PC-3 (cell line): ENCODE measurements around the gene DNAH17. TPM values are rescaled to one million over a fixed set of nuclear protein-coding genes. Genes with fewer than 3 reads are reported as not detected.

ENCODE experiments used
- ATAC-seq: fragments of 200-7000 bp; cut with Tn5 transposase; 2 replicates; pipeline ENCODE4 v1.9.1; 2020; ENCODE audit warnings: mild to moderate bottlenecking, moderate library complexity
- BruUV-seq: library from RNA; stranded (reverse); fragments of 400-500 nt; replicated peaks from 2 replicates; lab custom pipeline; 2021; lab: Mats Ljungman, UMichigan
- CTCF ChIA-PET: fragments of 300-600 bp; sonication (Branson Sonifier 250); formaldehyde crosslinking; loops from one replicate; lab custom pipeline; 2022; ENCODE audit warnings: antibody characterized with exemption; lab: Charles Lee
- POLR2A ChIA-PET: fragments of 300-600 bp; sonication (Branson Sonifier 250); formaldehyde crosslinking; loops from one replicate; lab custom pipeline; 2022; ENCODE audit warnings: antibody characterized with exemption; ENCODE audit not compliant: unreplicated experiment; lab: Charles Lee
- DNase-seq: peaks from one replicate; pipeline ENCODE4 v3.0.0-alpha.2; 2015
- H2AFZ ChIP-seq: fragments of 300-600 bp; sonication (generic); 2 replicates; pipeline ENCODE4 v1.6.0; 2016; ENCODE audit warnings: antibody characterized with exemption, low read length
- H3F3A ChIP-seq: fragments of 300-600 bp; sonication (generic); one replicate; pipeline ENCODE4 v1.6.0; 2017; ENCODE audit warnings: antibody characterized with exemption, low read length, control low read depth, mild to moderate bottlenecking; ENCODE audit not compliant: unreplicated experiment
- H3K27ac ChIP-seq: fragments of 300-600 bp; sonication (generic); 2 replicates; pipeline ENCODE4 v1.5.1; 2016; ENCODE audit warnings: mild to moderate bottlenecking, low read length
- H3K27me3 ChIP-seq: fragments of 300-600 bp; sonication (generic); 2 replicates; pipeline ENCODE4 v1.6.1; 2016; ENCODE audit warnings: low read length, mixed read lengths
- H3K36me3 ChIP-seq: fragments of 300-600 bp; sonication (generic); 2 replicates; pipeline ENCODE4 v1.6.1; 2016; ENCODE audit warnings: low read depth, mixed run types, low read length, mixed read lengths
- H3K4me1 ChIP-seq: fragments of 300-600 bp; sonication (generic); 2 replicates; pipeline ENCODE4 v1.5.1; 2016; ENCODE audit warnings: low read length; ENCODE audit not compliant: insufficient read depth
- H3K4me2 ChIP-seq: fragments of 300-600 bp; sonication (generic); 2 replicates; pipeline ENCODE4 v1.6.0; 2016; ENCODE audit warnings: low read length
- H3K4me3 ChIP-seq: fragments of 300-600 bp; sonication (generic); 2 replicates; pipeline ENCODE4 v1.5.1; 2016; ENCODE audit warnings: mild to moderate bottlenecking, low read length, mixed read lengths
- H3K79me2 ChIP-seq: fragments of 300-600 bp; sonication (generic); 2 replicates; pipeline ENCODE4 v1.6.1; 2017; ENCODE audit warnings: low read length, mixed read lengths
- H3K9ac ChIP-seq: fragments of 300-600 bp; sonication (generic); 2 replicates; pipeline ENCODE4 v1.6.0; 2016; ENCODE audit warnings: mild to moderate bottlenecking, low read length
- H3K9me2 ChIP-seq: fragments of 300-600 bp; sonication (generic); replicated peaks from 2 replicates; pipeline ENCODE4 v1.6.1; 2016; ENCODE audit warnings: mixed run types, low read length, mixed read lengths
- H3K9me3 ChIP-seq: fragments of 300-600 bp; sonication (generic); 2 replicates; pipeline ENCODE4 v1.6.1; 2016; ENCODE audit warnings: low read length, mixed read lengths
- H4K20me1 ChIP-seq: fragments of 300-600 bp; sonication (generic); 2 replicates; pipeline ENCODE4 v1.6.1; 2016; ENCODE audit warnings: low read length, mixed read lengths
- EZH2 ChIP-seq: fragments of 300-600 bp; sonication (generic); IDR thresholded peaks from one replicate; pipeline ENCODE4 v1.6.1; 2017; ENCODE audit warnings: antibody characterized with exemption, mild to moderate bottlenecking, low read length; ENCODE audit not compliant: unreplicated experiment
- EZH2phosphoT487 ChIP-seq: fragments of 300-600 bp; sonication (generic); IDR thresholded peaks from 2 replicates; pipeline ENCODE4 v1.6.1; 2018; ENCODE audit warnings: mild to moderate bottlenecking, antibody characterized with exemption, low read length, borderline replicate concordance
- intact Hi-C: fragments of 100-400 bp; cut with micrococcal nuclease; formaldehyde crosslinking; loops from 2 replicates; pipeline ENCODE4 v1.9.0; 2023
- total RNA-seq: library from RNA; depleted of rRNA; stranded (reverse); fragments of >200 nt; gene quantifications from 2 replicates; pipeline ENCODE4 v1.2.3, GENCODE V29; 2014
- TF ChIP-seq, protein P1 (sequence below): fragments of 300-600 bp; sonication (generic); conservative IDR thresholded peaks from 2 replicates; pipeline ENCODE4 v1.5.1; 2017; ENCODE audit warnings: antibody characterized with exemption, low read depth, mild to moderate bottlenecking, low read length

Gene DNAH17
- total RNA-seq, 1 experiment from 2014 or later: 0.04 TPM

DNA sequence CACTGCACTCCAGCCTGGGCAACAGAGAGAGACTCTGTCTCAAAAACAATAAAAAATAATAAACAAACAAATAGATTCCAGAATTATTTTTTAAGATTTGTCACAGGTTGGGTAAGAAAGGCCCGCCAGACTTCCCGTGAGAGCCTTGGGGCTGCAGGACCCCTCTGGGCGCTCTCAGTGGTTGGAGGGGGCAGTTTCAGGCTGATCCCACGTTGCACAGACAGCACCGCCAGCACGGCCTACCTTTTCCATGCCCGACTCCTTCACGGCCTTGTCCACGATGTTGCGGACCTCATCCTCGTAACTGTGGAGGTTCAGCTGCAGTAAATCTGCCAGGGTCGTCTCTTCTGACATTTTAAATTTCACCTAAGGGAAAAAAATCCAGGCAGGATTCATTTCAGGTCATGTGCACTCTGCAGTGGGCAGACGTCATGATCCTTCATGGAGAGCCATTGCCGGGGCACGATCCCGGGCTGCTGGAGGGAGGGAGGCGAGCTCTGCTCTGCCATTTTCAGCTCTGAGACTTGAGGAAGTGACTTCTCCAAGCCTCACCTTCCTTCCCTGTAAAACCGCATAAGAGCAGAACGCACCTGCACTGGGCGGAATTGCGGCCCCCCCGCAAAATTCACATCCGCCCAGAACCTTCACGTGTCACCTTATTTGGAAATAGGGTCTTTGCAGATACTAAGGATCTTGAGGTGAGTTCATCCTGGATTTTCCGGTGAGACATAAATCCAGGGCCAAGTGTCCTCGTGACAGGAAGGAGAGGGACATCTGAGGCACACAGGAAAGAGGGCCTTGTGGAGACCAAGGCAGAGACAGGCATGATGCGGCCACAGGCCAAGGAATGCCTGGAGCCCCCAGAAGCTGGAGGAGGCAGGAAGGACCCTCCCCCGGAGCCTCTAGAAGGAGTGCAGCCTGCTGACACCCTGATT is 66.8 kb downstream of the DNAH17 start:
- ATAC-seq: no peak
- DNase-seq: no peak
- POLR2A ChIA-PET: no interaction called here

GRCh38 chr17:78507526-78507925 is 69.7 kb downstream of the DNAH17 start:
- peaks cover 12% of the 10 kb centered on the region for H3K27me3 ChIP-seq
- no peak overlapping the region for H3K4me3 ChIP-seq
- no peak for ATAC-seq
- intact Hi-C loops: loop anchor here (5.0 kb wide), 1 partner anchor 85 kb away; no protein-coding TSS in a partner anchor
- no peaks in the 10 kb centered on the region for H3K36me3 ChIP-seq
- H3F3A ChIP-seq: no peaks in the 10 kb centered on the region
- ChIA-PET CTCF (no interaction called here), POLR2A (no interaction called here)
- H3K9ac ChIP-seq: no peak overlapping the region
- no peaks in the 10 kb centered on the region for H4K20me1 ChIP-seq
- H2AFZ ChIP-seq: no peak overlapping the region
- DNase-seq: no peak
- H3K9me2 ChIP-seq: no peaks in the 10 kb centered on the region
- H3K4me1 ChIP-seq: peaks cover 10% of the 10 kb centered on the region
- no peaks in the 10 kb centered on the region for H3K79me2 ChIP-seq
- no peak for TF ChIP-seq EZH2
- TF ChIP-seq EZH2phosphoT487: no peak
- TF ChIP-seq, protein P1, sequence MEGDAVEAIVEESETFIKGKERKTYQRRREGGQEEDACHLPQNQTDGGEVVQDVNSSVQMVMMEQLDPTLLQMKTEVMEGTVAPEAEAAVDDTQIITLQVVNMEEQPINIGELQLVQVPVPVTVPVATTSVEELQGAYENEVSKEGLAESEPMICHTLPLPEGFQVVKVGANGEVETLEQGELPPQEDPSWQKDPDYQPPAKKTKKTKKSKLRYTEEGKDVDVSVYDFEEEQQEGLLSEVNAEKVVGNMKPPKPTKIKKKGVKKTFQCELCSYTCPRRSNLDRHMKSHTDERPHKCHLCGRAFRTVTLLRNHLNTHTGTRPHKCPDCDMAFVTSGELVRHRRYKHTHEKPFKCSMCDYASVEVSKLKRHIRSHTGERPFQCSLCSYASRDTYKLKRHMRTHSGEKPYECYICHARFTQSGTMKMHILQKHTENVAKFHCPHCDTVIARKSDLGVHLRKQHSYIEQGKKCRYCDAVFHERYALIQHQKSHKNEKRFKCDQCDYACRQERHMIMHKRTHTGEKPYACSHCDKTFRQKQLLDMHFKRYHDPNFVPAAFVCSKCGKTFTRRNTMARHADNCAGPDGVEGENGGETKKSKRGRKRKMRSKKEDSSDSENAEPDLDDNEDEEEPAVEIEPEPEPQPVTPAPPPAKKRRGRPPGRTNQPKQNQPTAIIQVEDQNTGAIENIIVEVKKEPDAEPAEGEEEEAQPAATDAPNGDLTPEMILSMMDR: no peak
- no peaks in the 10 kb centered on the region for H3K9me3 ChIP-seq
- no peak overlapping the region for H3K27ac ChIP-seq
- no peak overlapping the region for H3K4me2 ChIP-seq
- no TSS peak for BruUV-seq

More for the DNA sequence above, 66.8 kb downstream of the DNAH17 start:
- no TSS peak for BruUV-seq
- Histone ChIP-seq H3K27me3 (peaks cover 12% of the 10 kb centered on the region), H3K9me2 (no peaks in the 10 kb centered on the region), H3K9me3 (no peaks in the 10 kb centered on the region), H3K4me3 (no peak overlapping the region), H3K79me2 (no peaks in the 10 kb centered on the region), H3K27ac (no peak overlapping the region), H3K36me3 (no peaks in the 10 kb centered on the region), H3K4me2 (no peak overlapping the region), H3K9ac (no peak overlapping the region), H3F3A (no peaks in the 10 kb centered on the region), H4K20me1 (no peaks in the 10 kb centered on the region), H2AFZ (no peak overlapping the region), H3K4me1 (no peaks in the 10 kb centered on the region)
- intact Hi-C loops: no loop called here
- CTCF ChIA-PET: no interaction called here
- TF ChIP-seq, protein P1: no peak
